Activated naive CD8-positive, alpha-beta T cell treated with anti-CD3 and anti-CD28 coated beads, Interleukin-2, amount 50 U/mL, for 24 hours (primary cell): ENCODE data around the gene SMLR1.
A peak's percentile ranks its signal among the peaks of the same experiment; 100 is the strongest.

ENCODE experiments used
- ATAC-seq: fragments of 150-1000 bp; cut with Tn5 transposase; one replicate; pipeline ENCODE4 v1.10.0; 2021
- DNase-seq: peaks from one replicate; pipeline ENCODE4 v3.0.0; 2021
- H3K27ac Mint-ChIP-seq: one replicate; pipeline ENCODE4 v1.8.0; 2021; ENCODE audit warnings: mild to moderate bottlenecking, mixed read lengths
- H3K27me3 Mint-ChIP-seq: one replicate; pipeline ENCODE4 v1.8.0; 2021; ENCODE audit warnings: mixed read lengths
- H3K36me3 Mint-ChIP-seq: one replicate; pipeline ENCODE4 v1.8.0; 2021; ENCODE audit warnings: low read depth, mixed read lengths
- H3K4me1 Mint-ChIP-seq: one replicate; pipeline ENCODE4 v1.8.0; 2021; ENCODE audit warnings: mixed read lengths
- H3K4me3 Mint-ChIP-seq: one replicate; pipeline ENCODE4 v1.8.0; 2021; ENCODE audit warnings: mild to moderate bottlenecking, moderate library complexity, mixed read lengths
- H3K9me3 Mint-ChIP-seq: one replicate; pipeline ENCODE4 v1.8.0; 2021; ENCODE audit warnings: mixed read lengths

Gene SMLR1

GRCh38 chr6:130858054-130858453 lies 30.8 kb downstream of the SMLR1 start:
- H3K9me3 Mint-ChIP-seq = no peaks in the 10 kb centered on the region
- no peak for DNase-seq
- H3K27me3 Mint-ChIP-seq = no peaks in the 10 kb centered on the region
- peaks cover 3% of the 10 kb centered on the region for H3K36me3 Mint-ChIP-seq
- H3K4me1 Mint-ChIP-seq = no peaks in the 10 kb centered on the region
- ATAC-seq = no peak
- no peak overlapping the region for H3K4me3 Mint-ChIP-seq
- H3K27ac Mint-ChIP-seq = no peak overlapping the region

- ATAC-seq (no peak), DNase-seq (no peak)
- Mint-ChIP-seq H3K27ac (no peak overlapping the region), H3K9me3 (no peaks in the 10 kb centered on the region), H3K4me3 (no peak overlapping the region), H3K36me3 (peaks cover 3% of the 10 kb centered on the region), H3K4me1 (no peaks in the 10 kb centered on the region), H3K27me3 (no peaks in the 10 kb centered on the region)
Observed at GRCh38 chr6:130858498-130859160, 31.4 kb downstream of the SMLR1 start.

GRCh38 chr6:130859161-130859867 lies 32.1 kb downstream of the SMLR1 start:
- no peak overlapping the region for H3K27ac Mint-ChIP-seq
- H3K4me3 Mint-ChIP-seq = no peak overlapping the region
- no peak for ATAC-seq
- H3K4me1 Mint-ChIP-seq = no peaks in the 10 kb centered on the region
- no peaks in the 10 kb centered on the region for H3K27me3 Mint-ChIP-seq
- peaks cover 4% of the 10 kb centered on the region for H3K36me3 Mint-ChIP-seq
- DNase-seq = no peak
- no peaks in the 10 kb centered on the region for H3K9me3 Mint-ChIP-seq

GRCh38 chr6:130862370-130862769 lies 35.2 kb downstream of the SMLR1 start:
- no peak overlapping the region for H3K27ac Mint-ChIP-seq
- no peaks in the 10 kb centered on the region for H3K4me1 Mint-ChIP-seq
- ATAC-seq = no peak

DNA sequence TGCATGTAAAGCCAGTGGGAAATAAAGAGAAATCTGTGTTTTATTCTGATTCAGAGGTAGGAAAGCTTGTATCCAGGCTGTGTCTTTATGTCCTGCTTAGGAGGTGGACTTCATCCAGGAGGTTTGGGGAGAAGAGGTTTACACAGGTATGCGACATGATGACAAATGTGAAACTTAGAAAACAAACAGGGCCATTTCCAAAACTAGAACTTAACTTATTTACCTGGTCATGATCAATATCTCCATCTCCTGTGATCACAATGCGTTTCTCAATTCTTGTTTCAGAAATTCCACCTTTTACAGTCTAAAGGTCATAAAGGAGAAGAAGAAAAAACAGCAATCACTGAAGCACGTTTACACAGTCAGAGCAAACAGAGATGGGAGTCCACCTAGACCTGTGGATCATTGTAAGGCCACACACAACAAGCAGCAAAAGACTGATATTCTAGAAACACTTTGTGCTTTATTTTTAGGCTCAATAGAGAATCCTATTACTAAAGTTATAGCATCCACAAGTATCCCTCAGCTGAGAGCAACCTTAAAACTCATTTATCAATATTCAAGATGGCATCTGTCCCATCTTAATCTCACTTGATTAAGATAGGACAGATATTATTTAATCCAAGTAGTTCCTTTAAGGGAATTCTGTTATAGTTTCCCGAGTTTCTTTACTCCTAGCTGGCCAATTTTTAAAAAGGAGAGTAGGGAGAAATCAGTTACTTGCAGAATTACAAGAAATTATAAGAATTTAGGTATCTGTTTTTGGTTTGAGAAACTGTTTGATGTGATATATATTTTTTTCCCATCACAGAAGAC lies 36.4 kb downstream of the SMLR1 start:
- no peak overlapping the region for H3K4me3 Mint-ChIP-seq
- H3K9me3 Mint-ChIP-seq = no peaks in the 10 kb centered on the region
- no peaks in the 10 kb centered on the region for H3K27me3 Mint-ChIP-seq
- no peak overlapping the region for H3K27ac Mint-ChIP-seq
- ATAC-seq (no peak), DNase-seq (no peak)
- H3K36me3 Mint-ChIP-seq = peaks cover 4% of the 10 kb centered on the region
- no peaks in the 10 kb centered on the region for H3K4me1 Mint-ChIP-seq

More at GRCh38 chr6:130862370-130862769, 35.2 kb downstream of the SMLR1 start:
- peaks cover 4% of the 10 kb centered on the region for H3K36me3 Mint-ChIP-seq
- no peak for DNase-seq
- H3K9me3 Mint-ChIP-seq = no peaks in the 10 kb centered on the region
- H3K27me3 Mint-ChIP-seq = no peaks in the 10 kb centered on the region
- H3K4me3 Mint-ChIP-seq = no peak overlapping the region

GRCh38 chr6:130864344-130864743 lies 37.1 kb downstream of the SMLR1 start:
- Mint-ChIP-seq H3K9me3 (no peaks in the 10 kb centered on the region), H3K4me1 (no peaks in the 10 kb centered on the region), H3K27me3 (no peaks in the 10 kb centered on the region), H3K36me3 (peaks cover 4% of the 10 kb centered on the region), H3K27ac (no peak overlapping the region), H3K4me3 (no peak overlapping the region)
- ATAC-seq (no peak), DNase-seq (no peak)

- ATAC-seq = no peak
- Mint-ChIP-seq H3K27me3 (no peaks in the 10 kb centered on the region), H3K4me1 (no peaks in the 10 kb centered on the region), H3K9me3 (no peaks in the 10 kb centered on the region), H3K36me3 (peaks cover 1% of the 10 kb centered on the region), H3K4me3 (no peak overlapping the region), H3K27ac (no peak overlapping the region)
- no peak for DNase-seq
Observed at GRCh38 chr6:130865793-130866192, 38.6 kb downstream of the SMLR1 start.

- Mint-ChIP-seq H3K27ac (no peak overlapping the region), H3K36me3 (no peaks in the 10 kb centered on the region), H3K4me3 (no peak overlapping the region), H3K9me3 (no peaks in the 10 kb centered on the region), H3K4me1 (no peaks in the 10 kb centered on the region), H3K27me3 (no peaks in the 10 kb centered on the region)
- ATAC-seq (no peak), DNase-seq (no peak)
Observed at GRCh38 chr6:130869681-130870080, 42.5 kb downstream of the SMLR1 start.

DNA sequence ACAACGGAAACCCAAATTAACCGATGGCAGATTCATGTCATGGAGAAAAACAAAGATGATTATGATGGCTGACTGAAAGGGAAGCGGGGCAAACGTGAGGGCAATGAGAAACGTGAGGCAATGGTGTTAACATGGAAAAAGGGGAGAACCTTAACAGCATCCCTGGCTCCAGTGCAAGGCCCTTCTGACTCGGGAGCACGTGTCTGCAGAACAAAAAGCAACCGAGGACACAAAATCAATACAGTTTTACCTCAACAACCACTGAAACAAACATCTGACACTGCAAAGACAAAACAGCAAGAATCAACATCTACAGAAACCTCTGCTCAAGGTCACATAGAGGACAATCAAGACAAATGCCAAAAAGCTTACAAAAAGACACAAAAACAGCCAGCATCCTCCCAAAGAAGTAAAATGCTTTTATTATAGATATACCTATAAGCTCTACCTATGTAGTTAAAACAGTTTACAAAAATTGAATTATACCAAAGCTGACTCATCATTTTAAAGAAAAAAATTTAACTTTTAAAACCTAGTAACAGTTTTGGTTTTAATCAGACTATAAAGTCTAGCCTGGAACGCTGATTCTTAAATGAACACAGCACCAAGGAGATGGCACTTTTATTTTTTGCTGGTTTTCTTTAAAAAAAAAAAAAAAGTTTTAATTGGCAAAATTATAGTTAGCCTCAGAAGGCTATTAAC lies 43.1 kb downstream of the SMLR1 start:
- no peaks in the 10 kb centered on the region for H3K36me3 Mint-ChIP-seq
- H3K27me3 Mint-ChIP-seq = no peaks in the 10 kb centered on the region
- H3K9me3 Mint-ChIP-seq = no peaks in the 10 kb centered on the region
- H3K4me3 Mint-ChIP-seq = no peak overlapping the region
- no peaks in the 10 kb centered on the region for H3K4me1 Mint-ChIP-seq
- DNase-seq (no peak), ATAC-seq (no peak)
- H3K27ac Mint-ChIP-seq = no peak overlapping the region

DNA sequence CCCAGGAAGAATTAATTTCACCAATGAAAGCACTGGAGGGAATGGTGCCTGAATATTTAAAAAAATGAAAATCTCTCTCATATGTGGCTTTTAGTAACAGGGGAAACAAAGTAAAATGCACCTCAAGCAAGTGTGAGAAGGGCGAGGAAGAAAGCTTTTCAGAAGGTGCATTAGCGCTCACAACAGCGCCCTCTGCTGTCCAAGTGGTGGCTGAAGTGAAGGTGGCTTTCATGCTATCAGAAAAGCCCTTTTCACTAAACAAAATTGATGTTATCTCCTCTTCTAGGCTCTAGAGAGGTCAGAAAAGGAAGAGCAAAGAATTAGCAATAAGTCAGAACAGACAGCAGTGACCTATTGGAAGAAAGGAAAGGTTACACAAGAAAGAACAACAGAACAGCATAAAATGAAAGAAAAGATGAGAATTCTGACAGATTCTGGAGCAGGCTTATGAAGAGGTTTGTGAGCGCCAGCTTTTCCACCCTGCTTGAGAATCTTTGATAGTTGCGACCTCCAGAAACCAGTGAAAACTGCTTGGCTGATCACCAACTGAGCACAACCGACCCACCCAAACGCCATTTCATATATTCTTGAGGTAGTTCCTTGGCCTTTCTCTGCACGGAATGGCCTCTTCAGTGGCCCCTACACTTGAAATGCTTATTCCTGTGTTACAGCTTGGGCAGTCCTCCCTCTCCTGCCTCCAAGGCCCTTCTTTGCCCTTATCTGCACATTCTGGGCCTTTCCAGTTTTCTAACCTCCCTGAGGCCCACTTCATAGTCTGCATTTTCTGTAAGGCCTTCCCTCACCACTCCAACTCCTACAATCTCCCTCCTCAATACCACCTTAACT lies 45.3 kb downstream of the SMLR1 start:
- Mint-ChIP-seq H3K9me3 (no peaks in the 10 kb centered on the region), H3K27me3 (no peaks in the 10 kb centered on the region), H3K4me3 (no peak overlapping the region), H3K4me1 (no peaks in the 10 kb centered on the region), H3K27ac (no peak overlapping the region), H3K36me3 (no peaks in the 10 kb centered on the region)
- DNase-seq = peak; percentile 77
- peak; percentile 40 for ATAC-seq

GRCh38 chr6:130873746-130874145 lies 46.5 kb downstream of the SMLR1 start:
- no peaks in the 10 kb centered on the region for H3K36me3 Mint-ChIP-seq
- no peak overlapping the region for H3K27ac Mint-ChIP-seq
- no peaks in the 10 kb centered on the region for H3K4me1 Mint-ChIP-seq
- H3K27me3 Mint-ChIP-seq = no peaks in the 10 kb centered on the region
- H3K9me3 Mint-ChIP-seq = no peaks in the 10 kb centered on the region
- H3K4me3 Mint-ChIP-seq = no peak overlapping the region
- DNase-seq = no peak
- ATAC-seq = no peak

DNA sequence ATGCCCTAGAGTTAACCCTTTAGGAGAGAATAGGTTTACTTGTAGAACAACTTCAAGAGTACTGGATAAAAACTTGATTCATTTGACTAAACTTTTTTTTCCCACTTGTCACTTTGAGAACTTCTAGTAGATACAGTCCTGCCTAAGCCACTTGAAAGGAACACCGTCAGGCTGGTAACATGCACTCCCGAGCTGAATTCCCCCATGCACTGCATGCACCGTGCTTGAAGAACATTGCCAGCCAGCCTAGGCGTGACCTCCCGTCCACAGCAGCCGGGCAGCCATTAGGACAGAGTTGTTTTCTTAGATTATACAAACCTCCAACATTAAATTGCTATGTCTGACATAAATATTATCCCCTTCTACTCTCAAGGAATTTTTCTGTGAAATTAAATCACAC lies 52.6 kb downstream of the SMLR1 start:
- Mint-ChIP-seq H3K27me3 (no peaks in the 10 kb centered on the region), H3K4me3 (no peak overlapping the region), H3K36me3 (peaks cover 3% of the 10 kb centered on the region), H3K9me3 (no peaks in the 10 kb centered on the region), H3K4me1 (no peaks in the 10 kb centered on the region), H3K27ac (no peak overlapping the region)
- DNase-seq = no peak
- ATAC-seq = no peak

- H3K4me1 Mint-ChIP-seq = no peaks in the 10 kb centered on the region
- no peaks in the 10 kb centered on the region for H3K9me3 Mint-ChIP-seq
- DNase-seq (no peak), ATAC-seq (no peak)
- no peak overlapping the region for H3K27ac Mint-ChIP-seq
- H3K36me3 Mint-ChIP-seq = peaks cover 3% of the 10 kb centered on the region
- H3K4me3 Mint-ChIP-seq = no peak overlapping the region
- H3K27me3 Mint-ChIP-seq = no peaks in the 10 kb centered on the region
Observed at GRCh38 chr6:130882370-130882769, 55.2 kb downstream of the SMLR1 start.
